ENCODE results near the gene RNF8.

Gene RNF8

DNA sequence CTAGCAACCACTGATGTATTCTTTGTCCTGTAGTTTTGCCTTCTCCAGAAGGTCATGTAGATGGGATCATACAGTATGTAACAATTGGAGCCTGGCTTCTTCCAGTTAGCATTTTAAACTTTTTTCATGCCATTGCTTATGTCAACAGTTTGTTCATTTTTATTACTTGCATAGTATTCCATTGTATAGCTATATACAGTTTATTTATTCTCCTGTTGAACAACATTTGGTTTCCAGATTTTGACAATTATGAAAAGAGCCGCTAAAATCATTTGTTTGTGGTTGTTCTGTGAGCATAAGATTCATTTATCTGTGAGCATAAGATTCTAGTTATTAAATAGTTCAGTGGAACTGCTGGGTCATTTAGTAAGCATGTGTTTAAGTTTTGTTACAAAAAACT, 55.7 kb downstream of the RNF8 start:
- no peak for DNase-seq
- H3K27ac ChIP-seq: no peak overlapping the region
- TF ChIP-seq, protein P1, sequence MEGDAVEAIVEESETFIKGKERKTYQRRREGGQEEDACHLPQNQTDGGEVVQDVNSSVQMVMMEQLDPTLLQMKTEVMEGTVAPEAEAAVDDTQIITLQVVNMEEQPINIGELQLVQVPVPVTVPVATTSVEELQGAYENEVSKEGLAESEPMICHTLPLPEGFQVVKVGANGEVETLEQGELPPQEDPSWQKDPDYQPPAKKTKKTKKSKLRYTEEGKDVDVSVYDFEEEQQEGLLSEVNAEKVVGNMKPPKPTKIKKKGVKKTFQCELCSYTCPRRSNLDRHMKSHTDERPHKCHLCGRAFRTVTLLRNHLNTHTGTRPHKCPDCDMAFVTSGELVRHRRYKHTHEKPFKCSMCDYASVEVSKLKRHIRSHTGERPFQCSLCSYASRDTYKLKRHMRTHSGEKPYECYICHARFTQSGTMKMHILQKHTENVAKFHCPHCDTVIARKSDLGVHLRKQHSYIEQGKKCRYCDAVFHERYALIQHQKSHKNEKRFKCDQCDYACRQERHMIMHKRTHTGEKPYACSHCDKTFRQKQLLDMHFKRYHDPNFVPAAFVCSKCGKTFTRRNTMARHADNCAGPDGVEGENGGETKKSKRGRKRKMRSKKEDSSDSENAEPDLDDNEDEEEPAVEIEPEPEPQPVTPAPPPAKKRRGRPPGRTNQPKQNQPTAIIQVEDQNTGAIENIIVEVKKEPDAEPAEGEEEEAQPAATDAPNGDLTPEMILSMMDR (IDR thresholded peaks at IDR 0.05): no peak
- H3K27me3 ChIP-seq: no peaks in the 10 kb centered on the region
- intact Hi-C loops (cut with DNase I; ENCODE audit: low total_unique reads): no loop called here
- H3K4me1 ChIP-seq: peaks cover 0 to 4% (median 0%) of the 10 kb centered on the region in 4 donors
- H3K4me3 ChIP-seq: no peak overlapping the region
- no peaks in the 10 kb centered on the region for H3K36me3 ChIP-seq
- no peaks in the 10 kb centered on the region for H3K9me3 ChIP-seq

DNA sequence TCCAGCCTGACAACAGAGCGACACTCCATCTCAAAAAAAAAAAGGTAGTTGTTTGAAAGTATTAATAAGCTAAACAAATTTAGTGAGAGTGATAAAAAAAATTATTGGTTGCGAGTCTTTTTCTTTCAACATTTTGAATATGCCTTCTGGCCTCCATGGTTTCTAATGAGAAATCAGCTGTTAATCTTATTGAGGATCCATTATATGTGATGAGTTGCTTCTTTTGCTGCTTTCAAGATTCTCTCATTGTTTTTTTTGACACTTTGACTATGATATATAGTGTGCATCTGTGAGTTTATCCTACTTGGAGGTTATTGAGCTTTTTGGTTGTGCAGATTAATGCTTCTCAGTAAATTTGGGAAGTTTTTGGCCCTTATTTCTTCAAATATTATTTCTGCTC, 63.6 kb downstream of the RNF8 start:
- no peaks in the 10 kb centered on the region for H3K36me3 ChIP-seq
- no peaks in the 10 kb centered on the region for H3K4me1 ChIP-seq
- TF ChIP-seq, protein P1 (IDR thresholded peaks at IDR 0.05): no peak
- no peak overlapping the region for H3K4me3 ChIP-seq
- no peaks in the 10 kb centered on the region for H3K9me3 ChIP-seq
- intact Hi-C loops (cut with DNase I; ENCODE audit: low total_unique reads): no loop called here
- no peak for DNase-seq
- no peak overlapping the region for H3K27ac ChIP-seq
- H3K27me3 ChIP-seq: no peaks in the 10 kb centered on the region

DNA sequence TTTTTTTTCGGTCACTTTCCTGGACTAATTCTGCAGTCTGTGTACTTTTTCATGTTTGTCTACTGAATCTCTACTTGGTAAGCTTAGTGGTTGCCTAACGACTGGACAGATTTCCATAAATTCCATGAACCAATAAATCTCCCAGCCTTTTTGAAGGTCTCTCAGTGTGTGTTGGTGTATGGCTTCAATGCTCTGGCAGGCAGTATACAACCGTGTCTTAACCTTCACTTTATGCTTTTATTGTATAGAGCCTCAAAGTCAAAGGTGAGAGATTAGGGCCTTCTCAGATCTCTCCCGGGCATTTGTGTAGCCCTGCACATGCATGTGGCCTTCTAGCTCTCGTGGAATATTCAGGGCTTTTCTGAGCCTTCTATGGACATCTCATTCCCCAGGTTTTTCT, 64.9 kb downstream of the RNF8 start:
- no peaks in the 10 kb centered on the region for H3K27me3 ChIP-seq
- TF ChIP-seq, protein P1 (IDR thresholded peaks at IDR 0.05): no peak
- no peak overlapping the region for H3K27ac ChIP-seq
- intact Hi-C loops (cut with DNase I; ENCODE audit: low total_unique reads): no loop called here
- no peaks in the 10 kb centered on the region for H3K36me3 ChIP-seq
- H3K4me3 ChIP-seq: no peak overlapping the region
- no peaks in the 10 kb centered on the region for H3K4me1 ChIP-seq
- DNase-seq: no peak
- H3K9me3 ChIP-seq: no peaks in the 10 kb centered on the region

DNA sequence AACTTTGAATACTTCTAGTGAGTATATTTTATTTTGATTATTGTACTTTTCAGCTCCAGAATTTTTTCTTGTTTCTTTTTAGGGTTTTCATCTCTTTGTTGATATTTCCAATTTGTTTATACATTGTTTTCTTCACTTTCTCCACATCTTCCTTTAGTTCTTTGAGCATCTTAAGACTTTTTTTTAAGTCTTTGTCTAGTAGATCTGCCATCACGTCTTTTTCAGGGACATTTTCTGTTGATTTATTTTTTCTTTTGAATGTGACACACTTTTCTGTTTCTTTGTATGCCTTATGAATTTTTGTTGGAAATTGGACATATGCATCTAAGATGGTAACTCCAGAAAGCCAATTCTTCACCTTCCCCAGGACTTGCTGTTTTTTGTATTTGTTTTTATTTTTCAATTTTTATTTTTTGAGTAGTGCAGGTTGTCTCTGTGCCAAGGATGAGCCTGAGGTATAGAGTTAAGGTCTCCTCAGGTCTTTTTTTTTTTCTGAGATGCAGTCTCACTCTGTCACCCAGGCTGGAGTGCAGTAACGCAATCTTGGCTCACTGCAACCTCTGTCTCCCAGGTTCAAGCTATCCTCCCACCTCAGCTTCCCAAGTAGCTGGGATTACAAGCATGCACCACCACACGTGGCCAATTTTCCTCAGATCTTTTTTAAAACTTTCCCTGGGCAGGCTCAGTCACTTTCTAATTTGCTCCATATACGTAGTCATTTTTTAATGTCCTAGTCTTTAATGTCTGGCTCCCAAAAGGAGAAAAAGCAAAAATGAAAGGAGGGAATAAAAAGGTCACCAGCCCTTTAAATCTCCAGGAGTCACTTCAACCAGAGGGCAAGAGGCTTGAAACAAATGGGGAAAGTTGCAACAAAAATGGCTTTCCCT, 72.5 kb downstream of the RNF8 start:
- no peak overlapping the region for H3K4me3 ChIP-seq
- H3K27me3 ChIP-seq: no peaks in the 10 kb centered on the region
- no peaks in the 10 kb centered on the region for H3K9me3 ChIP-seq
- no peaks in the 10 kb centered on the region for H3K36me3 ChIP-seq
- H3K4me1 ChIP-seq: no peaks in the 10 kb centered on the region
- H3K27ac ChIP-seq: no peak overlapping the region
- intact Hi-C loops (cut with DNase I; ENCODE audit: low total_unique reads): no loop called here
- no peak for DNase-seq
- TF ChIP-seq, protein P1 (IDR thresholded peaks at IDR 0.05): no peak

DNA sequence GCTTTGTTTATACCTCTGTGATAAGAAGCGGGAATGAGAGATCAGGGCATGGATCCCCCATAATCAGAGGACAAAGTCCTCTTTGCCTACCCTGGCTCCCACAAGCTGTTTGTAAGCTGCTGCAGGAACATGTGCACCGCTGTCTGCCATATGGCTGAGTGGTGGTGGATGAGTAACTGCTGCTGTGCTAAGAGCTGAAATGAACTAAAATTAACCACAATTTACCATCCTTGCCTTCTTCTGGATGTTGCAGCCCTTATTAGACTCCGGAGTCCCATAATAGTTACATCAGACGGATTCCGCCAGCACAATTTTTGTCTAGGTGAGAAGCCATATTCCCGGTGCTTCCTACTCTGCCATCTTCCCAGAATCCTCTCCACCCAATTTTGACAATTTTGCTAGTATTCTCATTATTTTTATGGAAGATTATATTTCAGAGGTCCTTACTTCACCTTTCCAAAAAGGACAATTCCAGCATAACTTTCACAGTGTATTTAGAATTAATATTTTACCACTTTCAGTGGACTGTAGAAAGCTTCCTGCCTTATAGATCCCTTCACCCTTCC, 73.2 kb downstream of the RNF8 start:
- H3K27me3 ChIP-seq: no peaks in the 10 kb centered on the region
- H3K9me3 ChIP-seq: no peaks in the 10 kb centered on the region
- TF ChIP-seq, protein P1 (IDR thresholded peaks at IDR 0.05): no peak
- intact Hi-C loops (cut with DNase I; ENCODE audit: low total_unique reads): no loop called here
- DNase-seq: no peak
- H3K27ac ChIP-seq: no peak overlapping the region
- no peak overlapping the region for H3K4me3 ChIP-seq
- H3K4me1 ChIP-seq: no peaks in the 10 kb centered on the region
- H3K36me3 ChIP-seq: no peaks in the 10 kb centered on the region

All from tibial artery (tissue), 4 donors.